ENCODE results near the gene NHLH2. TPM values are rescaled to one million over a fixed set of nuclear protein-coding genes. Genes with fewer than 3 reads are reported as not detected.

Gene NHLH2
- total RNA-seq, 1 experiment from 2014 or later, result not detected

DNA sequence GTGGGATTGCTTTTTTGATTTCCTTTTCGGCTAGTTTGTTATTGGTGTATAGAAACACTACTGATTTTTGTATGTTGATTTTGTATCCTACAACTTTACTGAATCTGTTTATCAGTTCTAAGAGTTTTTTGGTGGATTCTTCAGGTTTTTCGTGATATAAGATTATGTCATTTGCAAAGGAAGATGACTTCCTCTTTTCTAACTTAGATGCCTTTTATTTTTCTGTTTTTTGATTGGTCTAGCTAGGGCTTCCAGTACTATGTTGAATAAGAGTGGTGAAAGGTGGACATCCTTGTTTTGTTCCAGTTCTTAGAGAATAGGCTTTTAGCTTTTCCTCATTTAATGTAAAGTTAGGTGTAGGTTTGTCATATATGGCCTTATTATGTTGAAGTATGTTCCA is 13.1 kb upstream of the NHLH2 start:
- Histone ChIP-seq H3K27ac (ENCODE audit: low read depth, low read length) (no peak overlapping the region), H3K9me3 (ENCODE audit: control insufficient read depth in 1 of 2, insufficient read depth in 1 of 2, low read depth in 1 of 2, low read length in 2 of 2) (no peaks in the 10 kb centered on the region), H3K9ac (ENCODE audit: low read length) (no peak overlapping the region), H3K4me1 (ENCODE audit: control insufficient read depth in 1 of 2, insufficient read depth in 2 of 2, low read length in 2 of 2) (no peaks in the 10 kb centered on the region), H4K20me1 (ENCODE audit: insufficient read depth) (no peaks in the 10 kb centered on the region), H3K27me3 (ENCODE audit: insufficient read depth, low read length) (no peaks in the 10 kb centered on the region), H3K4me3 (replicated peaks in 1 of 2; ENCODE audit: low read depth in 1 of 2, low read length in 2 of 2) (no peak overlapping the region), H2AFZ (ENCODE audit: low read depth, low read length, poor library complexity, severe bottlenecking) (no peak overlapping the region), H3K79me2 (ENCODE audit: insufficient read depth, low read length) (no peaks in the 10 kb centered on the region), H3K9me2 (ENCODE audit: insufficient read depth) (no peaks in the 10 kb centered on the region), H3K4me2 (ENCODE audit: low read length) (no peak overlapping the region), H3K36me3 (ENCODE audit: control insufficient read depth in 1 of 2, insufficient read depth in 2 of 2, low read length in 2 of 2) (no peaks in the 10 kb centered on the region)
- ATAC-seq, result no peak
- intact Hi-C loops (cut with micrococcal nuclease), result no loop called here
- ChIA-PET POLR2A (no interaction called here), RAD21 (ENCODE audit: low non-redundant PET in 1 of 2, low total read pairs in 2 of 2, uncharacterized antibody in 2 of 2, unreplicated experiment in 2 of 2) (no interaction called here), CTCF (no interaction called here)
- DNase-seq (ENCODE audit: low read depth, low spot score), result no peak
- BruUV-seq (replicated peaks), result no TSS peak
- TF ChIP-seq, protein P1, sequence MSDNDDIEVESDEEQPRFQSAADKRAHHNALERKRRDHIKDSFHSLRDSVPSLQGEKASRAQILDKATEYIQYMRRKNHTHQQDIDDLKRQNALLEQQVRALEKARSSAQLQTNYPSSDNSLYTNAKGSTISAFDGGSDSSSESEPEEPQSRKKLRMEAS (IDR thresholded peaks at IDR 0.05), result no peak
- TF ChIP-seq, protein P2, sequence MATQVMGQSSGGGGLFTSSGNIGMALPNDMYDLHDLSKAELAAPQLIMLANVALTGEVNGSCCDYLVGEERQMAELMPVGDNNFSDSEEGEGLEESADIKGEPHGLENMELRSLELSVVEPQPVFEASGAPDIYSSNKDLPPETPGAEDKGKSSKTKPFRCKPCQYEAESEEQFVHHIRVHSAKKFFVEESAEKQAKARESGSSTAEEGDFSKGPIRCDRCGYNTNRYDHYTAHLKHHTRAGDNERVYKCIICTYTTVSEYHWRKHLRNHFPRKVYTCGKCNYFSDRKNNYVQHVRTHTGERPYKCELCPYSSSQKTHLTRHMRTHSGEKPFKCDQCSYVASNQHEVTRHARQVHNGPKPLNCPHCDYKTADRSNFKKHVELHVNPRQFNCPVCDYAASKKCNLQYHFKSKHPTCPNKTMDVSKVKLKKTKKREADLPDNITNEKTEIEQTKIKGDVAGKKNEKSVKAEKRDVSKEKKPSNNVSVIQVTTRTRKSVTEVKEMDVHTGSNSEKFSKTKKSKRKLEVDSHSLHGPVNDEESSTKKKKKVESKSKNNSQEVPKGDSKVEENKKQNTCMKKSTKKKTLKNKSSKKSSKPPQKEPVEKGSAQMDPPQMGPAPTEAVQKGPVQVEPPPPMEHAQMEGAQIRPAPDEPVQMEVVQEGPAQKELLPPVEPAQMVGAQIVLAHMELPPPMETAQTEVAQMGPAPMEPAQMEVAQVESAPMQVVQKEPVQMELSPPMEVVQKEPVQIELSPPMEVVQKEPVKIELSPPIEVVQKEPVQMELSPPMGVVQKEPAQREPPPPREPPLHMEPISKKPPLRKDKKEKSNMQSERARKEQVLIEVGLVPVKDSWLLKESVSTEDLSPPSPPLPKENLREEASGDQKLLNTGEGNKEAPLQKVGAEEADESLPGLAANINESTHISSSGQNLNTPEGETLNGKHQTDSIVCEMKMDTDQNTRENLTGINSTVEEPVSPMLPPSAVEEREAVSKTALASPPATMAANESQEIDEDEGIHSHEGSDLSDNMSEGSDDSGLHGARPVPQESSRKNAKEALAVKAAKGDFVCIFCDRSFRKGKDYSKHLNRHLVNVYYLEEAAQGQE (IDR thresholded peaks at IDR 0.05; ENCODE audit: low read depth), result no peak
- TF ChIP-seq SRF (IDR thresholded peaks at IDR 0.05; ENCODE audit: low read depth), result no peak
- TF ChIP-seq TCF7L2 (IDR thresholded peaks at IDR 0.05; ENCODE audit: borderline replicate concordance, extremely low read depth, insufficient read depth, insufficient read length), result no peak
- TF ChIP-seq CTCF (IDR thresholded peaks at IDR 0.05 in 2 of 3, conservative IDR thresholded peaks at IDR 0.05 in 1 of 3; ENCODE audit: borderline replicate concordance in 1 of 3, insufficient read depth in 1 of 3, low read depth in 2 of 3, low read length in 2 of 3), result no peak
- no peak for TF ChIP-seq JUND (IDR thresholded peaks at IDR 0.05)
- TF ChIP-seq CBX3 (IDR thresholded peaks at IDR 0.05; ENCODE audit: low read depth), result no peak
- no peak for TF ChIP-seq EZH2phosphoT487 (IDR thresholded peaks at IDR 0.05; ENCODE audit: borderline replicate concordance)
- TF ChIP-seq POLR2AphosphoS5 (IDR thresholded peaks at IDR 0.05; ENCODE audit: low read depth, low read length), result no peak
- TF ChIP-seq EGR1 (IDR thresholded peaks at IDR 0.05; ENCODE audit: low read depth), result no peak
- no peak for TF ChIP-seq SP1 (IDR thresholded peaks at IDR 0.05; ENCODE audit: low read depth)
- TF ChIP-seq RAD21 (IDR thresholded peaks at IDR 0.05; ENCODE audit: low read depth), result no peak

All from HCT116 (cell line).